GM18498 (cell line): ENCODE results near the gene UNC13C.

Source experiments
- ATAC-seq: cut with Tn5 transposase; IDR thresholded peaks from one replicate; pipeline ENCODE4 v1.9.1; 2021; ENCODE audit warnings: mild to moderate bottlenecking, moderate library complexity; ENCODE audit not compliant: unreplicated experiment

UNC13C gene

GRCh38 chr15:54102704-54103103 is 124.5 kb downstream of the UNC13C start:
- no peak for ATAC-seq

- no peak for ATAC-seq
Measured at GRCh38 chr15:54109014-54109413, 130.8 kb downstream of the UNC13C start.

GRCh38 chr15:54119051-54119450 is 140.8 kb downstream of the UNC13C start:
- no peak for ATAC-seq

- no peak for ATAC-seq
Measured at GRCh38 chr15:54120949-54121463, 142.8 kb downstream of the UNC13C start.

- ATAC-seq = no peak
Measured at GRCh38 chr15:54127574-54127973, 149.3 kb downstream of the UNC13C start.

GRCh38 chr15:54131410-54131809 is 153.2 kb downstream of the UNC13C start:
- no peak for ATAC-seq

GRCh38 chr15:54149115-54149531 is 170.9 kb downstream of the UNC13C start:
- no peak for ATAC-seq

GRCh38 chr15:54150255-54150654 is 172.0 kb downstream of the UNC13C start:
- peak; percentile 79 for ATAC-seq

GRCh38 chr15:54159012-54159411 is 180.8 kb downstream of the UNC13C start:
- no peak for ATAC-seq

- ATAC-seq = no peak
Measured at GRCh38 chr15:54187325-54187724, 209.1 kb downstream of the UNC13C start.

GRCh38 chr15:54197995-54198394 is 219.8 kb downstream of the UNC13C start:
- no peak for ATAC-seq

GRCh38 chr15:54206586-54207321 is 228.5 kb downstream of the UNC13C start:
- no peak for ATAC-seq

- no peak for ATAC-seq
Measured at GRCh38 chr15:54208786-54209185, 230.5 kb downstream of the UNC13C start.

GRCh38 chr15:54212635-54213034 is 234.4 kb downstream of the UNC13C start:
- no peak for ATAC-seq

GRCh38 chr15:54226455-54226854 is 248.2 kb downstream of the UNC13C start:
- no peak for ATAC-seq

- ATAC-seq = no peak
Measured at GRCh38 chr15:54227569-54227968, 249.3 kb downstream of the UNC13C start.

- ATAC-seq = no peak
Measured at GRCh38 chr15:54250326-54250725, 272.1 kb downstream of the UNC13C start.

- ATAC-seq = no peak
Measured at GRCh38 chr15:54256190-54256589, 277.9 kb downstream of the UNC13C start.

GRCh38 chr15:54273928-54274327 is 295.7 kb downstream of the UNC13C start:
- ATAC-seq = no peak

- ATAC-seq = no peak
Measured at GRCh38 chr15:54277834-54278233, 299.6 kb downstream of the UNC13C start.

- no peak for ATAC-seq
Measured at GRCh38 chr15:54280726-54281125, 302.5 kb downstream of the UNC13C start.

- no peak for ATAC-seq
Measured at GRCh38 chr15:54282228-54282836, 304.1 kb downstream of the UNC13C start.
